ENCODE measurements around the gene OTUD4.
"Not testable (repeated sequence)": the region's sequence is repeated elsewhere in the genome, so short reads cannot be mapped to it uniquely, and the experiment has no call there.

The OTUD4 gene, protein sequence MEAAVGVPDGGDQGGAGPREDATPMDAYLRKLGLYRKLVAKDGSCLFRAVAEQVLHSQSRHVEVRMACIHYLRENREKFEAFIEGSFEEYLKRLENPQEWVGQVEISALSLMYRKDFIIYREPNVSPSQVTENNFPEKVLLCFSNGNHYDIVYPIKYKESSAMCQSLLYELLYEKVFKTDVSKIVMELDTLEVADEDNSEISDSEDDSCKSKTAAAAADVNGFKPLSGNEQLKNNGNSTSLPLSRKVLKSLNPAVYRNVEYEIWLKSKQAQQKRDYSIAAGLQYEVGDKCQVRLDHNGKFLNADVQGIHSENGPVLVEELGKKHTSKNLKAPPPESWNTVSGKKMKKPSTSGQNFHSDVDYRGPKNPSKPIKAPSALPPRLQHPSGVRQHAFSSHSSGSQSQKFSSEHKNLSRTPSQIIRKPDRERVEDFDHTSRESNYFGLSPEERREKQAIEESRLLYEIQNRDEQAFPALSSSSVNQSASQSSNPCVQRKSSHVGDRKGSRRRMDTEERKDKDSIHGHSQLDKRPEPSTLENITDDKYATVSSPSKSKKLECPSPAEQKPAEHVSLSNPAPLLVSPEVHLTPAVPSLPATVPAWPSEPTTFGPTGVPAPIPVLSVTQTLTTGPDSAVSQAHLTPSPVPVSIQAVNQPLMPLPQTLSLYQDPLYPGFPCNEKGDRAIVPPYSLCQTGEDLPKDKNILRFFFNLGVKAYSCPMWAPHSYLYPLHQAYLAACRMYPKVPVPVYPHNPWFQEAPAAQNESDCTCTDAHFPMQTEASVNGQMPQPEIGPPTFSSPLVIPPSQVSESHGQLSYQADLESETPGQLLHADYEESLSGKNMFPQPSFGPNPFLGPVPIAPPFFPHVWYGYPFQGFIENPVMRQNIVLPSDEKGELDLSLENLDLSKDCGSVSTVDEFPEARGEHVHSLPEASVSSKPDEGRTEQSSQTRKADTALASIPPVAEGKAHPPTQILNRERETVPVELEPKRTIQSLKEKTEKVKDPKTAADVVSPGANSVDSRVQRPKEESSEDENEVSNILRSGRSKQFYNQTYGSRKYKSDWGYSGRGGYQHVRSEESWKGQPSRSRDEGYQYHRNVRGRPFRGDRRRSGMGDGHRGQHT

DNA sequence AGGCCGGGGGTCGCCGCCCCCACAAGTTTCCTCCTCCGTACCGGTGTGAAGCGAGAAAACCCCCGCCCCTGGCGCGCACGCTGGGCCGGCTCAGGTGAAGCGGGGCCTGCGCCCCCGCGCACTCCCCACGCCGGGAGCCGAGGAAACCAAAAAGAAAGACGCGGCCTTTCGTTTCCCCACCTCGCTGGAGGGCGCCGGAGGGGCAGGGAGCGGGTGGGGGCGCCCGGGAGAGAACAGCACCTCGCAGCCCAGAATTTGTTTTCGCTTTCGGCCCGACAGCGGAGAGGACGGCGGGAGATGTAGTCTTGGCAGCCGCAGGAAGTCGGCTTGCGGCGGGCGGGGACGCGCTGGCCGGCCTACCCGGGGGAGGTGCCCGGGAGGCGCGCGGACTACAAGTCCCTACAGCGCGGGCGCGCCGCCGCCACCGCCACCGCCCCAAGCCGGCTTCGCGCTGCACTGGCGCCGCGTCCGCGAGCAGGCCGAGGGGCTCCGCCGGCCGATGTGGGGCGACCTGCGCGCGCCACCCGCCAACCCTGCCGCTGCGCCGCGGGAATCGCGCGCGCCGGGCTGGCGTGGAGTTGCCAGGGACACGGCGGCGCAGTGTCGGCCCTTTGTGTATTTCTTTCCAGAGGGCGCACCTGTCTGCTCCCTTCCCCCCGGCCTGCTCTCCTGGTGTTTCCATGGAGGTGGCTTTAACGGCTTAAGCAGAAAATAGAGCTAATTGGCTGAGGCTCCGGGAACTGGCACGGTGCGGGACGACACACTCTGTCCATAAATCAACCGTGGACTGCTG, at the start of gene OTUD4:
Gene OTUD4 (minus strand): TSS at position 292 of the 793 bp plus-strand sequence. CDS start 616 bp downstream, outside the sequence.
- DNase-seq (ENCODE audit: low read depth), result peak; percentile 90

DNA sequence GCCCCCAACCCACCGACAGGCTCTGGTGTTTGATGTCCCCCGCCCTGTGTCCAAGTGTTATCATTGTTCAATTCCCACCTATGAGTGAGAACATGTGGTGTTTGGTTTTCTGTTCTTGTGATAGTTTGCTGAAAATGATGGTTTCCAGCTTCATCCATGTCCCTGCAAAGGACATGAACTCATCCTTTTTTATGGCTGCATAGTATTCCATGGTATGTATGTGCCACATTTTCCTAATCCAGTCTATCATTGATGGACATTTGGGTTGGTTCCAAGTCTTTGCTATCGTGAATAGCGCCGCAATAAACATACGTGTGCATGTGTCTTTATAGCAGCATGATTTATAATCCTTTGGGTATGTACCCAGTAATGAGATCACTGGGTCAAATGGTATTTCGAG, 42.8 kb upstream of the OTUD4 start:
- DNase-seq (ENCODE audit: low read depth), result not testable (repeated sequence)

DNA sequence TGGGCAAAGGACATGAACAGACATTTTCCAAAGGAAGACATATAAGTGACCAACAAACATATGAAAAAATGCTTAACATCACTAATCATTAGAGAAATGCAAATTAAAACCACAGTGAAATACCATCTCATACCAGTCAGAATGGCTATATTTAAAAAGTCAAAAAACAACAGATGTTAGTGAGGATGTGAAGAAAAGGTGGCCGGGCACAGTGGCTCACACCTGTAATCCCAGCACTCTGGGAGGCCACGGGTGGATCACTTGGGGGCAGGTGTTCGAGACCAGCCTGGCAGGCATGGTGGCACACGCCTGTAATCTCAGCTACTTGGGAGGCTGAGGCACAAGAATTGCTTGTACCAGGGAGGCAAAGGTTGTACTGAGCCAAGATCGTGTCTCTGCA, 41.1 kb upstream of the OTUD4 start:
- DNase-seq (ENCODE audit: low read depth), result not testable (repeated sequence)

DNA sequence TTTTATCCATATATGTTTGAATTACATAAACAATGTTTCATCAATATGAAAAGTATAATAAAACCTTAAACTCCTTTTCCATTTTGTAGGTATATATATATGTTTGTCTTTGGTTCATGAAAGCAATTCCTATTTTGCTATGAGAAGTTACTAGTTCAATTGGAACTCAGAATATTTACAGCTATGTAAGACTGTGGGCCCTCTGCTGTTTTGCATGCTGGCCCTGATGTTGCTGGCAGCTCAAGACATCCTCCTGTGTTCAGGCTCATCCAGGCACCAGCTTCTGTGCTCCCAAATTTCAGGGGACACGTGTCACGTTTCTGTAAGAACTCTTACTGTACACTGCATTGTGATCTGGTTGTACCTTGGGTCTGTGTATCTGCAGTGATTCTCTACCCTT, 38.7 kb upstream of the OTUD4 start:
- no peak for DNase-seq (ENCODE audit: low read depth)

DNA sequence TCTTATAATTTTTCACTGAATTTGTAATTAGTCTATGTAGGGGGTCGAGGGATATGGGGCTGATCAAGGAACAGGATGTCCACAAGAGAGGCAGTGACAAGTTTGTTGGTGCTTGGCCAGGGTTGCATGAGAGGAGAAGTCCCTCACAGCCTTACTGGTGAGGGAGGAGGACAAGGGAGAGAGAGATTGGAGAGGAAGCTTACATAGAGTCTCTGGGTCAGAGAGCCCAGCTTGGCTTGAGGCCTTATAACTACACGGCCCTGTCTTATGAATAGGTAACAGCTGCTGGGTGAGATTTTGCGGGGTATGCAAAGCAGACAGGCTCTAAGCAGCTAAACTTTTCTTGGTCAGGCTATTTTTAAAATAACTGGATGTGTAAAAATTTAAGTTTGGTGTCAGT, 37.9 kb upstream of the OTUD4 start:
- no peak for DNase-seq (ENCODE audit: low read depth)

DNA sequence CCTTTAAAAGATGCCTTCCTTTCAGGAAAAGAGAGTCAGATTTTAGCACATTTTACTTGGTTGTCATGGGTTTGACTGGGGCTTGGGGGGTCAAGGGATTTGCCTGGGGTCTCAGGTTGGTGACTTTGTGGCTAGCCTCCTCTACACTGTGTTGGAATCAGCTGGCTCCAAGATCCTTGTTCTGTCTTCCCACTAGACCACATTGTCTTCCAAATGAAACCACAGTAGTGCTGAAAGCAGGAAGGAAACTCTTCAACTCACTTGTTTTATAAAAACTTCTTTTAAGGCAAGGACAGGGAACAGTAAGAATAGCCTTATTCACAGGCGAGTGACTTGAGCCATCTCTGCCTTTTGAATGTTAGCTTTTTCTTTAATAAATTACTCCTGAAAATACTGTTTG, 37.0 kb upstream of the OTUD4 start:
- DNase-seq (ENCODE audit: low read depth), result no peak

DNA sequence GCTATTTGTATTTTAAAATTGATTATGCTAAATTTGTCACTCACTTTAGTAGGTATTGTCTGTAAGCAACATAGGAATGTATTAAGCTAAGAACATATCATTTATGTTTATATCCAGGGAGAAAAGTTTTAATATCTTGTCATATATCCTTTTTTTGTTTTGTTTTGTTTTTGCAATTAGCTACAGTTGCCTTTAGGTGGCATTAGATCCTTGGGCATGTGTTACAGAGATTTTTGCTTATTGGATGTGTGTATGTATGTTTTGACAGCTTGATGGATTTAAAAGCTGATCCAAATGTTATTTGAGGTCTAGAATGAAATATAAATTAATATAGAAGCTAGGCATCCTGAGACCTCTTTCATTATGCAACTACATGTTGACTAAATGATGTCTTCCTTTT, 36.1 kb upstream of the OTUD4 start:
- no peak for DNase-seq (ENCODE audit: low read depth)

DNA sequence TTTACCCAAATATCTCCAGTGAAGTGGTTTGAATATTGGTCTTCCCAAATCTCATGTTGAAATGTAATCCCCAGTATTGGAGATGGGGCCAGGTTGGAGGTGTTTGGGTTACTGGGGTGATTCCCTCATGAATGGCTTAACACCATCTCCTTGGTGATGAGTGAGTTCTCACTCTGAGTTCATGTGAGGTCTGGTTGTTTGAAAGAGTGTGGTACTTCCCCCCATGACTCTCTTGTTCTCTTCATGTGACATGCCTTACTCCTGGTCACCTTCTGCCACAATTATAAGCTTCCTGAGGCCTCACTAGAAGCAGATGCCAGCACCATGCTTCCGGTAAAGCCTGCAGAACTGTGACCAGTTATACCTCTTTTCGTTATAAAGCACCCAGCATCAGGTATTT, 32.9 kb upstream of the OTUD4 start:
- no peak for DNase-seq (ENCODE audit: low read depth)

DNA sequence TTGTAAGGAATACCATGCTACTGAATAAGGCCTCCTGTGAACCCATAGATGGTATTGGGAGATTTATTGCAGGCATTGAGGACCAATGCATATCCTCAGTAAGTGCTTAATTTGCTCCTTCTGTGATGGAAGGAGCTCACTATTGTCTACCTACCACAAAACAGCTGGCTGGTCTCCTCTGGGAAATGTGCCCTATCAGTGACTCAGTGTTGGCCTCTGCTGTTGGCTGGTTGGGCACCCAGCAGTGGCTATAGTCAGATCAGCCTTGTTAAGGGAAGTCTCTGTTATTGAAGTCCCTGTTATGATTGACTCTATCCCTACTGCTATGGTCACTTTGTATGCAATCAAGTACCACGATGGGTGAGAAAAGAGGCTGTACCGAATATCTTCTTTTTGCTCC, 27.5 kb upstream of the OTUD4 start:
- no peak for DNase-seq (ENCODE audit: low read depth)

DNA sequence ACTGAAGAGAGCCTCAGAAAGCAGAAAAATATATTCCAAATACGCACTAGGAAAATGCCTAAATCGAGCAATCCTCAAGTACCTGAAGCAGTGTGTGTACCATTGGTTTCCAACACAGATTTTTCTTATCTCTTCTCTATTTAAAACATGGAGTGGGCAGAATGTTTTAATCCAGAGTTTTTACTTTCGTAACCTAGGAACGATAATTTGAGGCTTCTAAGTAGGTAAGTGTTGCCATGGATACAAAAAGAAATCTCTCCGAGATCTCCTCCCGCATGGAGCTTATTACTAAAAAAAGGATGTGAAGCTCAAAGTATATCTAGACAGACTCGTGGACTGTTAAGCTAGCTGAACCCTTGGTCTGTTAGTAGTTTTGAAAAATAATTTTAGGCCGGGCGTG, 23.0 kb upstream of the OTUD4 start:
- no peak for DNase-seq (ENCODE audit: low read depth)

DNA sequence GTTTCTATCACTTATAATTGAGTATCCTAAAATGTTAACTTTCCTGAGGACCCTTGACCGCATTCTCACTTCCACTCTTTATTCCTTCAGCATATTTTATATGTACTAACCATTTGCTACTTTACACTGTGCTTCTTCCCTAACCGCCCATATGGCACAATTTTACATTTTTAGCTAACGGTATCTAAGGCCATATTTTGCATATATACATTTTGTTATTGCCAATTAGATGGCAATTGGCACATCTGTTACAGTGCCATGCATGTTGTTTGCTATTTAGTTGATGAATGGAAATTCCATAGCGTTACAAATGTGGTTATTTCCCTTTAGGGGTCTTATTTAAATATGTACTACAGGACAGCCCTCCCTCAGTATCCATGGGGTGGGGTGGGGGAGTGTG, 20.0 kb upstream of the OTUD4 start:
- no peak for DNase-seq (ENCODE audit: low read depth)

DNA sequence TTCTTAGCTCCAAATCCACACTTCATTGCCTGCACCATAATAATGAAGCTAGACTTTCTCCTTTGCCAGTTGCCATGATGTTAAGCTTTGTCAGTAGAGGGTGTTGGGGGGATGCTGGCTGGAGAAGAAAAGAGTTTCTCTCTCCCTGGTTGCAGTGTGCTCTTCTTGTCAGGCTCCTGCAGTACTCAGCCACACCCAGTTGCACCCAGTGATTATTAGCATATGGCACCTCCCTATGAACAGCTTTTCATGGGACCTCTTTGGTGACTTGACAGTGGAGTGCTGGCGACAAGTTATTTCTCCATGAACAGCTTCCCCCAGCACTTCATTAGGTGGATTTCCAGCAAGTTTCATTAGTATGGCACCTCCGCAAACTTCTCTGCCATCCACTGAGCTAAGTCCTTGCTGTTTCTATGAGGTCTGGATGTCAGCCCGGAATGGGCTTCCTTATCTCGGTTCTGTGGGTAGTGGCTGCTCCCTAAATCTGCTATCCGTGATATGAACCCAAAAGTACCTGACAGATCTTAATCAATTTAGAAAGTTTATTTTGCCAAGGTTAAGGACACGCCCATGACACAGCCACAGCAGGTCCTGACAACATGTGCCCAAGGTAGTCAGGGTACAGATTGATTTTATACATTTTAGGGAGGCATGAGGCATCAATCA, 18.8 kb upstream of the OTUD4 start:
- no peak for DNase-seq (ENCODE audit: low read depth)

DNA sequence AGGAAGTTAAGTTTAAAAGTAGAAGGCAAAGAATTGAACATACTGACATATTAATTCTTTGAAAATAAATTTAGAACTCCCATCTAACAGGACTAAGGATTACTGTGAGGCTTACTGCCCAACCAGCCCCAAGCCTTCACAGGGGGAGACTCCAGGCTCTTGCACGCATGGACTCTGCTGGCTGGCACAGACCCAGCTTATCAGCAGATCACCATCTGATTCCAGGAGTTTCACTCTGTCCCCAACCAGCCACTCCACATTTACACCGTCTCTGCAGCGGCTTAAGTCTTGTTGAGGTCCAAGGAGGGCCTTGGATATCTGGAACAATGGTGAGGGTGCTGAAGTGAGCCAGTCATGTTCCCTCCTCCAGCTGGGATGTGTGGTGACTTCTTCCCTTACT, 16.4 kb upstream of the OTUD4 start:
- no peak for DNase-seq (ENCODE audit: low read depth)

DNA sequence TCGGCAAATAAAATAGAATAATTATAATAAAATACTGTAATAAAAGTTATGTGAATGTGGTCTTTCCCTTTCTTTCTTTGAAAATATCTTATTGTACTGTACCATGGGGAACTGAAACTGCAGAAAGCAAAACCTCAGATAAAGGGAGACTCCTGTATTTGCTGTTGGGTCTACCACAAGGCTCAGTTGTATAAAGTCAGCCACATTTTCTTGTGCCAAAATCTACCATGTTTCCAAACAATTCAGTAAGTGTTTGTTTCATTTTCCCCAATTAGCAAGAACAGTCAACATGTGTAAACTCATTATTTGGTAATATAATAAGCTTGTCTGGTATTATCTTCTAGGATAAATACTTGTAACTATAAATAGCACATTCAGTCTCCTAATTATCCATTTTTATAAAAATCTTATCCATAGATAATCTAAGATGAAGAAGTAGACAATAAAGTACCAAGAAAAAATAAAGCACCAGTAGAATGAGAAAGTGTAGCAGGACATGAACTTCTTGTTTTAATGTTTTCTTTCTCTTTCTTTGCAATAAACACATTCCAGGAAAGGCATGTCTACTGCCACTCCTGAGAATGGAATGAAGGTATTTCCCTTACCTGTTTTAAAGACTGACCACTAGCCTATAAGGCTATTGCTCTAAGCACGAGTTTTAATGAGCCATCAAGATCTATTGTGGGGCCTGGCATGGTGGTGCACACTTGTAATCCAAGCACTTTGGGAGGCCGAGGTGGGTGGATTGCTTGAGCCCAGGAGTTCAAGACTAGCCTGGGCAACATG, 15.0 kb upstream of the OTUD4 start:
- no peak for DNase-seq (ENCODE audit: low read depth)

DNA sequence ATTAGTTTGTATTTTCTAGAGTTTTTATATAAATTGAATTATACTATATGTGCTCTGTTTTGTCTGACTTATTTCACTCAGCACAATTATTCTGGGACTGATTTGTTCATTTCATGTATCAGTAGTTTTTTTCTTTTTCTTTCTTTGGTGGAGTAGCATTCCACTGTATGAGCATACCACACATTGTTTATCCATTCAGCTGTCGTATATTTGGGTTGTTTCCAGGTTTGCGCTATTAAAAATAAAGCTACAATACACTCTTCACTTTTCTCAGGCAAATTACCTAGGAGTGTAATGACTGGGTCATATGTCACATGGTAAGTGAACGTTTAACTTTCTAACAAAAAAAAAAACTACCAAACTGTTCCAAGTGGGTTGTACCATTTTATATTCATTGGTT, 9.6 kb upstream of the OTUD4 start:
- DNase-seq (ENCODE audit: low read depth), result no peak

DNA sequence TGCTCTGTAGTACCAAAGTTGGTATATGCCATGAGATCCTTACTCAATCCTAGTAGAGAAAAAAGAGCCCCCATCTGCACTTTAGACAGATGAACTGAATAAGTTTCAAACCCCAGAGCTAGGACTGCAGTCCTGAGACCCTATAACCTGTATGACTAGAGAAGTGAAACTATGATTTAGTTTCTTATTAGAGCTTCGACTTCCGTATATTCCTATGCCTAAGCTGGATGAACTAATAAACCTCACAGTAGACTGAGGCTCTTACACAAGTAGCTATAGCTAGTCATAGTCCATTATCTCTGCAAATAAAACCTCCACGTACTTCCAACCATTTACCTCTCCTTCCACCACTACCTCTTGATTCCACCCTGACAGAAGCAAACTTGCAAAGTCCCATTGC, 6.3 kb upstream of the OTUD4 start:
- DNase-seq (ENCODE audit: low read depth), result no peak

DNA sequence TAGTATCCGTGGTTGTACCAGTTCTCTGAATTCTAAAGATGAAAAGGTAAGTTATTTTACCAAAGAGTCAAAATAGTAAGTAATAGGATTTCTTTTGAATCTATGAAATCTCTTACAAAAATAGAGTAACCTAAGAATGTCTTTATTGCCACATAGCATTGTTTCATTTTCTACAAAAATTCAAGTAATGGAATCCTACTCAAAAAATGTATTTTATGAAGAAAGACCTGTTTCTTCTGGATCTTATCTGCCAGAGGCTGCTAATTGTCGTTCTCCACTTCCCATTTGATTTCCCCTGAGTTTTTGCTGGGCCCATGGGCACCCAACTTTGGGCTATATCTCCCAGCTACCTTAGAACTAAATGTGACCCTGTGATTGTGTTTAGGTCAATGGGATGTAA, 3.2 kb upstream of the OTUD4 start:
- DNase-seq (ENCODE audit: low read depth), result no peak

DNA sequence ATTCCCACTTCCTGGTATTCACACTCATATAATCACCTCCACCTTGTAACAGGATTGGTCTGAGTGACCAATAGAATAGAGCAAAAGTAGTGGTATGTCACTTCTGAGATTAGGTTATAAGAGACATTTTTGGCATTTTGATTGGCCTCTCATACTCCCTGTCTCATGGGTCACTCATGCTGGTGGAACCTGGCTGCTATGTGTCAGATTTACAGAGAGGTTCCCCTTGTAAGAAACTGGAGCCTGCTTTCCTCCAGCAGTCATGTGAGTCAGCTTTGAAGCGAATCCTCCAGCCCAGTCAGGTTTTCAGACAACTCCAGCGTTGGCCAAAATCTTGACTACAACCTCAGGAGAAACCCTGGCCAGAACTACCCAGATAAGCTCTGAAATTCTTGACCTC, 2.6 kb upstream of the OTUD4 start:
- no peak for DNase-seq (ENCODE audit: low read depth)

DNA sequence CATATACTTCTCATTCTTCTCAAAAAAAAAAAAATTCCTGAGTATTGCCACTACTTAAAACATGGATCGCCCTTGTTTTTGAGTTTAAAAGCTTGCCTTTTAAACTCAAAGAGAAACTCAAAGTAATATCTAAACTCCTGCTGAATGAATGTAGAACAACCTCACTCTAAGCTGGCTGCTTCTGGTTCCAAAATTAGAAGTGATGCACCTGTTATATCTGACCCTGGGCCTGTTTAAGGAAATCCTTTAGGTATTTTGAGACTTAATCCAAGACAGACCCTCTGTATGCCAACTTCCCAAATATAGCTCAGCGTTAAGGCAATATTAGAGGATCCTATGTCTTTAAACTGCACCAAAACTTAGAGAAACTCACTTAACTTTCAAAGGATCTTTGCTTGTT, 1.8 kb upstream of the OTUD4 start:
- no peak for DNase-seq (ENCODE audit: low read depth)

DNA sequence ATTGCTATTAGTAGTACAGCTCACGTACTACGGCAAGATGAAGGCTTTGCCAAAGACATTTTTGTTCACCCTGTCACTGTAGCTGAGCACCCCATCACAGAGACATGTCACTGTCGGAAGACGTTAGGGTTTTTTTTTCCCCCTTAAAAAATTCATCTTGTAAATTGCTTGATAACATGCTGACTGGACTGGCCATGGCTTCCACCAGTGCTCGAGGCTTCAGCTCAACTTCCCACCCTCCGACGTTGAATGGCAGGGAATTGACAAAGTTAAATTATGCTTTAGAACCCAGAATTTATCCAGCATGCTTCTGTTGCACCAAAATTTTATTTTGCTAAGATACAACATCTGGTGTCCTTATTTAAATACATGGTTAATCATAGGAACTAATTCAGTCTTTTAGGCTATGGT, 707 bp upstream of the OTUD4 start:
- no peak for DNase-seq (ENCODE audit: low read depth)

DNA sequence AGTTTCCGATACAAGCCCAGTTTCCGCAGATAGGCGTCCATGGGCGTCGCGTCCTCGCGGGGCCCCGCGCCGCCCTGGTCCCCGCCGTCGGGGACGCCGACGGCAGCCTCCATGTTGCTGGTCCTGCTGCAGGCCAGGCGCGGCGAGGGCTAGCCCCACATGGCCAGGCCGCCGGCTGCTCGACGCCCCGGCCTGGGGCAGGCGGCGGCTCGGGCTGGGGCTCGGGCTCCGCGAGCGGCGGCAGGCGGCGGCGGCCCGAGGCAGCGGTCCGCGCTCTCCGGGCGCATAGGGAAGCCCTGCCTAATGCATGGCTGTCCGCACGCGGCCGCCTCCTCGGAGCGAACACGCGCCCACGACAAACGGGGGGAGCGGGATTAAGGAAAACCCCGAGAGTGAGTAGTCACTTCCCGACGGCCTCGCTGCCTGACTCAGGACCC, 510 bp downstream of the OTUD4 start:
- not testable (repeated sequence) for DNase-seq (ENCODE audit: low read depth)
